Heart left ventricle (tissue), 16 donors: ENCODE measurements around the gene HS3ST3A1. TPM values are rescaled to one million over a fixed set of nuclear protein-coding genes. Genes with fewer than 3 reads are reported as not detected.

Source experiments
- ATAC-seq, 4 donors: fragments of 200-7000 bp; cut with Tn5 transposase; one replicate each; pipeline ENCODE4 v1.9.1; 2020 to 2022; ENCODE audit warnings: moderate library complexity in 4 of 4, mild to moderate bottlenecking in 3 of 4, moderate number of reproducible peaks in 1 of 4
- DNase-seq, 5 donors: peaks; one replicate each; pipeline ENCODE4 v3.0.0-alpha.2; 2020
- H3K27ac ChIP-seq, 12 donors: fragments of 200-600 bp; sonication (generic) in 4 of 12; one replicate each; pipeline versions ENCODE4 v1.5.0 to v1.8.0; 2016 to 2022; ENCODE audit warnings: mild to moderate bottlenecking in 2 of 12
- H3K27me3 ChIP-seq, 9 donors: fragments of 200-600 bp; sonication (generic) in 2 of 9; one replicate each; pipeline versions ENCODE4 v1.5.1 to v1.8.0; 2016 to 2022; ENCODE audit warnings: mild to moderate bottlenecking in 3 of 9
- H3K36me3 ChIP-seq, 9 donors: fragments of 200-600 bp; sonication (generic) in 2 of 9; one replicate each; pipeline versions ENCODE4 v1.5.0 to v1.8.0; 2018 to 2022; ENCODE audit warnings: mild to moderate bottlenecking in 2 of 9
- H3K4me1 ChIP-seq, 12 donors: fragments of 200-600 bp; sonication (generic) in 4 of 12; one replicate each; pipeline versions ENCODE4 v1.5.0 to v1.8.0; 2016 to 2022; ENCODE audit warnings: mild to moderate bottlenecking in 3 of 12
- H3K4me3 ChIP-seq, 12 donors: fragments of 200-600 bp; sonication (generic) in 4 of 12; one replicate each; pipeline versions ENCODE4 v1.5.0 to v1.8.0; 2017 to 2022; ENCODE audit warnings: mild to moderate bottlenecking in 9 of 12, moderate library complexity in 4 of 12
- H3K9me3 ChIP-seq, 12 donors: fragments of 200-600 bp; sonication (generic) in 4 of 12; one replicate each; pipeline versions ENCODE4 v1.5.0 to v1.8.0; 2016 to 2022; ENCODE audit warnings: mild to moderate bottlenecking in 1 of 12
- CTCF ChIP-seq, 12 donors: fragments of 200-600 bp; sonication (generic) in 4 of 12; IDR thresholded peaks; one replicate each; pipeline versions ENCODE4 v1.5.0 to v1.8.0; 2018 to 2022; ENCODE audit warnings: antibody characterized with exemption in 12 of 12, mild to moderate bottlenecking in 5 of 12
- POLR2A ChIP-seq, 2 donors: fragments of 450-650 bp; IDR thresholded peaks; one replicate each; pipeline ENCODE4 v1.6.1; 2017; ENCODE audit warnings: antibody characterized with exemption in 2 of 2, mild to moderate bottlenecking in 2 of 2, moderate library complexity in 2 of 2
- WGBS, 4 donors: extraction: QIAGEN DNeasy Blood & Tissue Kit in 2 of 4; methylation state at CpG; one replicate each; pipeline versions ENCODE4 v1.1.5 to v1.1.7; 2013 to 2018; 5-methylcytosine and 5-hydroxymethylcytosine counted together
- intact Hi-C, 10 donors: fragments of 100-400 bp; cut with DNase I; formaldehyde crosslinking; loops; one replicate each; pipeline versions ENCODE4 v1.11.1 to v1.14.2; 2022
- polyA plus RNA-seq, 2 donors: library from polyadenylated mRNA; stranded (reverse); fragments of 200-250 nt; gene quantifications; one replicate each; pipeline ENCODE4 v1.2.3, GENCODE V29; 2013
- total RNA-seq, 9 donors: library from RNA; depleted of rRNA in 2 of 9; stranded (reverse); fragments of >200 nt in 2 of 9; fragmentation: NEBNext Ultra II Directional in 3 of 9; extraction: Animal tissue kit (Norgen Biotek cat#: 25700) in 3 of 9; gene quantifications; one replicate each; pipeline versions ENCODE4 v1.1.0 to v1.2.4, GENCODE V29; 2016 to 2023
- donor health status: ischemic (EF 13 %, LVEDD 7.1; RV severe dilation, severe dysfunction).
- donor health status: healthy with polysubstance abuse.
- donor health status: DM: no; HTN: yes; CAD: no.
- donor health status: DM: no; HTN: no; CAD: no.
- donor health status: ischemic (EF 25% LVEDD 6.9; RV normal size, moderate dysfunction).
- donor health status: ischemic (EF 25% LVEDD 5.7; RV mildly dilated, moderate dysfunction).
- donor health status: healthy.
- donor health status: DM: yes; HTN: yes; CAD: no.
- donor health status: ischemic (EF 35%, LVEDD 5.7; RV mildly dilated, moderate dysfunction).
- donor health status: nonischemic (EF 11% LVEDD 7.7; RV severe dilation, severe dysfunction).
- donor health status: DM: yes; HTN: yes; CAD: no.
- donor health status: PGD.
- donor health status: ischemic (EF 29% LVEDD 5.4; RV normal size, mild dysfunction).
- donor health status: nonischemic (EF 23%, LVEDD 6.1; RV moderate dilation, normal function).

HS3ST3A1 gene
- total and polyA plus RNA-seq, 11 donors, result 0.08 to 5.7 (median 1.8) TPM

GRCh38 chr17:13575922-13576419 lies 25.8 kb downstream of the HS3ST3A1 start:
- TF ChIP-seq POLR2A (IDR thresholded peaks at IDR 0.05) (no peak), CTCF (IDR thresholded peaks at IDR 0.05) (no peak)
- H3K9me3 ChIP-seq, result no peaks in the 10 kb centered on the region
- H3K27ac ChIP-seq, result no peak overlapping the region
- H3K4me1 ChIP-seq, result peaks cover 0 to 5% (median 0%) of the 10 kb centered on the region in 12 donors
- H3K27me3 ChIP-seq, result peaks cover 0 to 5% (median 0%) of the 10 kb centered on the region in 9 donors
- 55 to 74% (median 61%) methylated on average over 5 to 6 of the region's 6 CpGs for WGBS, 4 donors
- intact Hi-C loops, result no loop called here
- no peak overlapping the region for H3K4me3 ChIP-seq
- DNase-seq (no peak), ATAC-seq (no peak)
- H3K36me3 ChIP-seq, result no peaks in the 10 kb centered on the region

GRCh38 chr17:13575466-13575865 lies 26.3 kb downstream of the HS3ST3A1 start:
- DNase-seq, result no peak
- peaks cover 0 to 5% (median 0%) of the 10 kb centered on the region in 12 donors for H3K4me1 ChIP-seq
- H3K9me3 ChIP-seq, result no peaks in the 10 kb centered on the region
- H3K36me3 ChIP-seq, result no peaks in the 10 kb centered on the region
- ATAC-seq, result no peak
- H3K27me3 ChIP-seq, result peaks cover 0 to 5% (median 0%) of the 10 kb centered on the region in 9 donors
- no peak overlapping the region for H3K27ac ChIP-seq
- no peak for TF ChIP-seq CTCF (IDR thresholded peaks at IDR 0.05)
- TF ChIP-seq POLR2A (IDR thresholded peaks at IDR 0.05), result no peak
- H3K4me3 ChIP-seq, result no peak overlapping the region
- 57 to 73% (median 64%) methylated on average over 2 of the region's 2 CpGs for WGBS, 4 donors
- intact Hi-C loops, result no loop called here

- 53 to 62% (median 59%) methylated on average over 3 of the region's 3 CpGs for WGBS, 4 donors
- intact Hi-C loops, result no loop called here
- TF ChIP-seq POLR2A (IDR thresholded peaks at IDR 0.05), result no peak
- no peak for TF ChIP-seq CTCF (IDR thresholded peaks at IDR 0.05)
- peaks cover 0 to 5% (median 0%) of the 10 kb centered on the region in 12 donors for H3K9me3 ChIP-seq
- no peak overlapping the region for H3K27ac ChIP-seq
- no peaks in the 10 kb centered on the region for H3K36me3 ChIP-seq
- H3K4me1 ChIP-seq, result peaks cover 0 to 16% (median 0%) of the 10 kb centered on the region in 12 donors
- no peak overlapping the region for H3K4me3 ChIP-seq
- H3K27me3 ChIP-seq, result peaks cover 0 to 5% (median 0%) of the 10 kb centered on the region in 9 donors
- ATAC-seq, result no peak
- DNase-seq, result no peak
These were observed 29.1 kb downstream of the HS3ST3A1 start for GRCh38 chr17:13572581-13572980.

GRCh38 chr17:13569398-13570123 lies 32.2 kb downstream of the HS3ST3A1 start:
- H3K4me1 ChIP-seq, result peaks cover 0 to 16% (median 0%) of the 10 kb centered on the region in 12 donors
- WGBS, 4 donors, result 51 to 58% (median 54%) methylated on average over 7 of the region's 7 CpGs
- no peak overlapping the region for H3K4me3 ChIP-seq
- DNase-seq (peak in 2 of 5 donors; percentile 16 to 42), ATAC-seq (peak in 3 of 4 donors; percentile 50 to 67 (median 57))
- H3K27me3 ChIP-seq, result peaks cover 0 to 5% (median 0%) of the 10 kb centered on the region in 9 donors
- H3K9me3 ChIP-seq, result peaks cover 0 to 13% (median 0%) of the 10 kb centered on the region in 12 donors
- intact Hi-C loops, result loop anchor here in 2 of 10 donors (10.0 kb wide), 1 partner anchor 235 kb away; no protein-coding TSS in a partner anchor
- H3K36me3 ChIP-seq, result no peaks in the 10 kb centered on the region
- peak overlapping the region in 1 of 12 donors; percentile 34 for H3K27ac ChIP-seq
- TF ChIP-seq POLR2A (IDR thresholded peaks at IDR 0.05) (no peak), CTCF (IDR thresholded peaks at IDR 0.05) (no peak)
